Gastroesophageal sphincter (tissue), 4 donors: ENCODE data around the gene HBA2. TPM values are rescaled to one million over a fixed set of nuclear protein-coding genes. Genes with fewer than 3 reads are reported as not detected.
"Not testable (repeated sequence)": the region's sequence is repeated elsewhere in the genome, so short reads cannot be mapped to it uniquely, and the experiment has no call there.

ENCODE experiments used
- ATAC-seq: fragments of 150-250 bp; one replicate; pipeline ENCODE4 v1.9.1; 2016; ENCODE audit warnings: mild to moderate bottlenecking, moderate library complexity
- H3K27ac ChIP-seq, 4 donors: fragments of 200-600 bp; sonication (generic) in 3 of 4; 1 replicate in 3 of 4; 2 replicates in 1 of 4; pipeline ENCODE4 v1.5.1; 2016 to 2019
- H3K27me3 ChIP-seq: fragments of 200-600 bp; sonication (generic); one replicate; pipeline ENCODE4 v1.5.1; 2019
- H3K36me3 ChIP-seq, 2 donors: fragments of 200-600 bp; sonication (generic); one replicate each; pipeline ENCODE4 v1.5.1; 2019; ENCODE audit warnings: control low read depth in 1 of 2
- H3K4me1 ChIP-seq, 3 donors: fragments of 200-600 bp; sonication (generic); 1 replicate in 2 of 3; 2 replicates in 1 of 3; pipeline ENCODE4 v1.5.1; 2016 to 2019; ENCODE audit warnings: control low read depth in 2 of 3
- H3K4me3 ChIP-seq, 2 donors: fragments of 200-600 bp; sonication (generic); one replicate each; pipeline ENCODE4 v1.5.1; 2019; ENCODE audit warnings: mild to moderate bottlenecking in 1 of 2, moderate library complexity in 1 of 2
- H3K9me3 ChIP-seq, 3 donors: fragments of 200-600 bp; sonication (generic); one replicate each; pipeline ENCODE4 v1.5.1; 2017 to 2019; ENCODE audit warnings: control low read depth in 2 of 3
- EP300 ChIP-seq: sonication (generic); formaldehyde crosslinking; IDR thresholded peaks from one replicate; pipeline ENCODE4 v1.6.1; 2017; ENCODE audit warnings: antibody characterized with exemption, mild to moderate bottlenecking
- POLR2A ChIP-seq, 2 donors: fragments of 450-650 bp; IDR thresholded peaks; one replicate each; pipeline ENCODE4 v1.6.1; 2017; ENCODE audit warnings: antibody characterized with exemption in 2 of 2, mild to moderate bottlenecking in 2 of 2, moderate library complexity in 1 of 2
- POLR2AphosphoS5 ChIP-seq: sonication (generic); formaldehyde crosslinking; IDR thresholded peaks from one replicate; pipeline ENCODE4 v1.6.1; 2017; ENCODE audit warnings: antibody characterized with exemption
- WGBS, 2 donors: methylation state at CpG; one replicate each; pipeline ENCODE4 v1.1.5; 2018; ENCODE audit warnings: low coverage in 1 of 2; 5-methylcytosine and 5-hydroxymethylcytosine counted together
- total RNA-seq, 4 donors: library from RNA; depleted of rRNA; stranded (reverse); fragments of >200 nt; gene quantifications; one replicate each; pipeline ENCODE4 v1.1.0, GENCODE V29; 2016
- TF ChIP-seq, protein P1 (sequence below), 4 experiments: fragments of 200-600 bp in 2 of 4; fragments of 450-650 bp in 2 of 4; sonication (generic) in 1 of 4; IDR thresholded peaks; one replicate each; pipeline ENCODE4 v1.5.1; 2017 to 2019; ENCODE audit warnings: antibody characterized with exemption in 4 of 4, mild to moderate bottlenecking in 2 of 4, moderate library complexity in 2 of 4

The HBA2 gene
- total RNA-seq, 4 donors from 2014 or later: 40.9 to 72.6 (median 57.7) TPM; not detected in 1

- H3K27me3 ChIP-seq: peaks cover 76% of the 10 kb centered on the region
- WGBS, 2 donors: 36 to 49% methylated on average over 2 to 6 of the region's 6 CpGs
- H3K4me1 ChIP-seq: peaks cover 0 to 9% (median 6%) of the 10 kb centered on the region in 3 donors
- no peak for ATAC-seq
- H3K36me3 ChIP-seq: no peaks in the 10 kb centered on the region
- H3K4me3 ChIP-seq: no peak overlapping the region
- H3K27ac ChIP-seq: no peak overlapping the region
- TF ChIP-seq POLR2A (IDR thresholded peaks at IDR 0.05) (no peak), POLR2AphosphoS5 (no peak), EP300 (no peak)
- TF ChIP-seq, protein P1, sequence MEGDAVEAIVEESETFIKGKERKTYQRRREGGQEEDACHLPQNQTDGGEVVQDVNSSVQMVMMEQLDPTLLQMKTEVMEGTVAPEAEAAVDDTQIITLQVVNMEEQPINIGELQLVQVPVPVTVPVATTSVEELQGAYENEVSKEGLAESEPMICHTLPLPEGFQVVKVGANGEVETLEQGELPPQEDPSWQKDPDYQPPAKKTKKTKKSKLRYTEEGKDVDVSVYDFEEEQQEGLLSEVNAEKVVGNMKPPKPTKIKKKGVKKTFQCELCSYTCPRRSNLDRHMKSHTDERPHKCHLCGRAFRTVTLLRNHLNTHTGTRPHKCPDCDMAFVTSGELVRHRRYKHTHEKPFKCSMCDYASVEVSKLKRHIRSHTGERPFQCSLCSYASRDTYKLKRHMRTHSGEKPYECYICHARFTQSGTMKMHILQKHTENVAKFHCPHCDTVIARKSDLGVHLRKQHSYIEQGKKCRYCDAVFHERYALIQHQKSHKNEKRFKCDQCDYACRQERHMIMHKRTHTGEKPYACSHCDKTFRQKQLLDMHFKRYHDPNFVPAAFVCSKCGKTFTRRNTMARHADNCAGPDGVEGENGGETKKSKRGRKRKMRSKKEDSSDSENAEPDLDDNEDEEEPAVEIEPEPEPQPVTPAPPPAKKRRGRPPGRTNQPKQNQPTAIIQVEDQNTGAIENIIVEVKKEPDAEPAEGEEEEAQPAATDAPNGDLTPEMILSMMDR (IDR thresholded peaks at IDR 0.05): no peak
- no peaks in the 10 kb centered on the region for H3K9me3 ChIP-seq
Observed at GRCh38 chr16:159136-159849, 13.4 kb upstream of the HBA2 start.

- WGBS, 2 donors: 53% methylated on average over 3 of the region's 20 CpGs; no CpG with 5 or more reads in 1 of the 2 donors
- H3K27me3 ChIP-seq: peaks cover 71% of the 10 kb centered on the region
- not testable (repeated sequence) for H3K9me3 ChIP-seq, H3K27ac ChIP-seq, ATAC-seq, H3K36me3 ChIP-seq, H3K4me1 ChIP-seq, H3K4me3 ChIP-seq
Observed at GRCh38 chr16:160242-160641, 12.4 kb upstream of the HBA2 start.

DNA sequence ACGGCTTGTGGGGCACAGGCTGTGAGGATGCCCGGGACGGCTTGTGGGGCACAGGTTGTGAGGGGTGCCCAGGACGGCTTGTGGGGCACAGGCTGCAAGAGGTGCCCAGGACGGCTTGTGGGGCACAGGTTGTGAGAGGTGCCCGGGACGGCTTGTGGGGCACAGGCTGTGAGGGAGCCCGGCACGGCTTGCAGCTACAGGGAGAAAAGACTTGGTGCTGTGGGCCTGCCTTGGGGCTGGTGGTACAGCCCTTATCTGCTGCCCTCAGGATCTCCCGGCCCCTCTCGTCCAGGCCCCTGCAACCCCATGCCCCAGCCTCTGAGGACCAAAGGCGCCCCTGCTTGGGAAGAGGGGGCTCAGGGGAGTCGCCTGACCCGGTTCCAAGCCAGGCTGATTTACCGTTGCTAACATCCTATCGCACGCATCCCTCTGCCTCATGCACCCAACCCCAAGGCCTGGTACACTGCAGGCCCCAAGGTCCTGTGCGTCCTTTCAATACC, 11.9 kb upstream of the HBA2 start:
- no peak for TF ChIP-seq POLR2A (IDR thresholded peaks at IDR 0.05)
- TF ChIP-seq POLR2AphosphoS5: no peak
- no peak for TF ChIP-seq EP300
- TF ChIP-seq, protein P1 (IDR thresholded peaks at IDR 0.05): no peak
- no peak for ATAC-seq
- 43% methylated on average over 6 of the region's 18 CpGs; no CpG with 5 or more reads in 1 of the 2 donors for WGBS, 2 donors
- Histone ChIP-seq H3K9me3 (no peaks in the 10 kb centered on the region), H3K4me1 (peaks cover 0 to 10% (median 8%) of the 10 kb centered on the region in 3 donors), H3K27ac (no peak overlapping the region), H3K4me3 (no peak overlapping the region), H3K36me3 (no peaks in the 10 kb centered on the region), H3K27me3 (peaks cover 71% of the 10 kb centered on the region)

DNA sequence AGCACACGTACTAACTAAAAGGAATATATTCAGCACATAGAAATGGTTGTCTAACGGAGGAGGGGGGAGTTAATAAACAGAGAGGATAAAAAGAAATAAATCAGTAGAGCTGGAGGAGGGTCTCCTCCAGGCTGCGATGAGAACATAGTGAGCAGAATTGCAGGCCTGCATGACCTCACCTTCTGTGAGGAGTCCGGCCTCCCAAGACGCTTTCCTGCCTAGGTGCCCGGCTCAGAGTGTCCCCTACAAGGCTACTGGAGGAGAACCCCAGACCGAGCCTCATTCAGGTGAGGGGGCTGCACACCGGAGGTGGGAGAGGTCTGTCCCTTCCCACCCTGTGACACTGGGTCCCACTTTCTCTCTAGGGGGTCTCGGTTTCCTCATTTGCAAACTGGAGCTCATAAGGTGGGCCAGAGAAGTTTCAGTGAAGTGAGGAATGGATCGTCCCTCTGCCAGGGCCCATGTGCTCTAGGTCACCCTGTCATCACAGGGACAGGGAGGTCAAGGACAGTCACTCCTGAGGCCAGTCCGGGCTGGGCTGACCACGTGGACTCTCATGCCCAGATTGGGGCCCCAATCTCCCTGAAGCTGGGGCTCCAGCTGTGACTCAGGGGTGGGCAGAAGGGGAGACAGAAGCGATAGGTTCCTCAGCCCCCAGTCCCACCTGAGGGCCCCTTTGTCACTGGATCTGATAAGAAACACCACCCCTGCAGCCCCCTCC, 10.2 kb upstream of the HBA2 start:
- no peak overlapping the region for H3K27ac ChIP-seq
- ATAC-seq: no peak
- H3K4me3 ChIP-seq: no peak overlapping the region
- 81 to 85% methylated on average over 7 of the region's 13 CpGs for WGBS, 2 donors
- TF ChIP-seq EP300 (no peak), POLR2A (IDR thresholded peaks at IDR 0.05) (no peak), POLR2AphosphoS5 (no peak)
- TF ChIP-seq, protein P1 (IDR thresholded peaks at IDR 0.05): no peak
- H3K27me3 ChIP-seq: peaks cover 71% of the 10 kb centered on the region
- H3K9me3 ChIP-seq: no peaks in the 10 kb centered on the region
- no peaks in the 10 kb centered on the region for H3K36me3 ChIP-seq
- peaks cover 0 to 21% (median 16%) of the 10 kb centered on the region in 3 donors for H3K4me1 ChIP-seq

DNA sequence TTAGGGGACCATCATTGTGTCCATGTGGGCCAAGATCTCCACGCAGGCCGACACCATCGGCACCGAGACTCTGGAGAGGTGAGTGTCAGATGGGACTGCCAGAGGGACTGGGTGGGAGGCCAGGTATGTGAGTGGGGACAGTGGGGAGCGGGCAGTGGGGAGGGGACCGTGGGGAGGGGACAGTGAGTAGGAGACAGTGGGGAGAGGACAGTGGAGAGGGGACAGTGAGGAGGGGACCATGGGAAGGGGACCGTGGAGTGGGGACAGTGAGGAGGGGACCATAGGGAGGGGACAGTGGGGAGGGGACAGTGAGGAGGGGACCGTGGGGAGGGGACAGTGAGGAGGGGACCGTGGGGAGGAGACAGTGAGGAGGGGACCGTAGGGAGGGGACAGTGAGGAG, 9.5 kb upstream of the HBA2 start:
- Histone ChIP-seq H3K27me3 (peaks cover 71% of the 10 kb centered on the region), H3K4me1 (peaks cover 0 to 21% (median 16%) of the 10 kb centered on the region in 3 donors)
- H3K36me3 ChIP-seq, ATAC-seq, H3K9me3 ChIP-seq, H3K4me3 ChIP-seq, H3K27ac ChIP-seq: not testable (repeated sequence)
- WGBS, 2 donors: no CpG with 5 or more reads among the region's 10 CpGs

DNA sequence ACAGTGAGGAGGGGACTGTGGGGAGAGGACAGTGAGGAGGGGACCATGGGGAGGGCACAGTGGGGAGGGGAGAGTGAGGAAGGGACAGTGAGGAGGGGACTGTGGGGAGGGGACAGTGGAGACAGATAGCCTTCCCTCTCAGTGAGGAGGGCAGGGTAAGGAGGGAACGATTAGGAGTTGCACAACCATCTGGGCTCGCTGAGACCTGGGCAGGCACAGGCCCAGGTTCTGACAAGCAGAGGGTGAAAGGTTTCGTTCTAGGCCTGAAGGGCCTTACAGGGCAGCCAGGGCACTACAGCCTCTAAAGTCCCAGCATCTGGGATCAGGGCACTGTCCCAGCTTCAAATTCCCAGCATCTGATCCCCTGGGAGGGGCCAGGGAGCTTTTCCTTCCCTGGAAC, 9.0 kb upstream of the HBA2 start:
- H3K9me3 ChIP-seq, H3K36me3 ChIP-seq, H3K27ac ChIP-seq, ATAC-seq, H3K4me3 ChIP-seq: not testable (repeated sequence)
- WGBS, 2 donors: 17 to 28% methylated on average over 1 to 2 of the region's 3 CpGs
- H3K27me3 ChIP-seq: peaks cover 71% of the 10 kb centered on the region
- peaks cover 0 to 21% (median 16%) of the 10 kb centered on the region in 3 donors for H3K4me1 ChIP-seq

- ATAC-seq: peak; percentile 34
- H3K36me3 ChIP-seq, H3K27ac ChIP-seq, H3K4me3 ChIP-seq, H3K9me3 ChIP-seq: not testable (repeated sequence)
- no CpG with 5 or more reads among the region's 80 CpGs for WGBS, 2 donors
- peaks cover 74% of the 10 kb centered on the region for H3K27me3 ChIP-seq
- H3K4me1 ChIP-seq: peaks cover 0 to 21% (median 16%) of the 10 kb centered on the region in 3 donors
Observed at GRCh38 chr16:164134-164823, 8.4 kb upstream of the HBA2 start.
